Measurements from ENCODE around the gene CSTF3. TPM values are rescaled to one million over a fixed set of nuclear protein-coding genes. Genes with fewer than 3 reads are reported as not detected.

The CSTF3 gene
- total RNA-seq (2021): 47.5 to 68.3 TPM (median 50.4 TPM) in 3 replicates
- percentile 97 among the genes with signal in this experiment for Bru-seq, nascent RNA
- long read RNA-seq, experiment 1, transcript CSTF3-201 (21 exons, 2,797 nt): major isoform, 104 of 183 reads
- long read RNA-seq, experiment 1, transcript CSTF3-203 (3 exons, 1,132 nt): minor isoform, 23 of 183 reads
- long read RNA-seq, experiment 1, transcript CSTF3-202 (2 exons, 715 nt): minor isoform, 6 of 183 reads
- long read RNA-seq, experiment 1, partial matches to known transcripts: 15 of 183 reads
- long read RNA-seq, experiment 1, other reads (novel, unspliced or antisense): 32 of 183 reads
- long read RNA-seq, experiment 2, transcript CSTF3-202 (2 exons, 715 nt): minor isoform, 6 of 75 reads
- long read RNA-seq, experiment 2, transcript CSTF3-201 (21 exons, 2,797 nt): minor isoform, 14 of 75 reads
- long read RNA-seq, experiment 2, transcript CSTF3-203 (3 exons, 1,132 nt): major isoform, 26 of 75 reads
- long read RNA-seq, experiment 2, partial matches to known transcripts: 16 of 75 reads
- long read RNA-seq, experiment 2, other reads (novel, unspliced or antisense): 12 of 75 reads
- long read RNA-seq, experiment 3, transcript CSTF3-201 (21 exons, 2,797 nt): major isoform, 24 of 52 reads
- long read RNA-seq, experiment 3, transcript CSTF3-203 (3 exons, 1,132 nt): minor isoform, 6 of 52 reads
- long read RNA-seq, experiment 3, partial matches to known transcripts: 2 of 52 reads
- long read RNA-seq, experiment 3, other reads (novel, unspliced or antisense): 19 of 52 reads

DNA sequence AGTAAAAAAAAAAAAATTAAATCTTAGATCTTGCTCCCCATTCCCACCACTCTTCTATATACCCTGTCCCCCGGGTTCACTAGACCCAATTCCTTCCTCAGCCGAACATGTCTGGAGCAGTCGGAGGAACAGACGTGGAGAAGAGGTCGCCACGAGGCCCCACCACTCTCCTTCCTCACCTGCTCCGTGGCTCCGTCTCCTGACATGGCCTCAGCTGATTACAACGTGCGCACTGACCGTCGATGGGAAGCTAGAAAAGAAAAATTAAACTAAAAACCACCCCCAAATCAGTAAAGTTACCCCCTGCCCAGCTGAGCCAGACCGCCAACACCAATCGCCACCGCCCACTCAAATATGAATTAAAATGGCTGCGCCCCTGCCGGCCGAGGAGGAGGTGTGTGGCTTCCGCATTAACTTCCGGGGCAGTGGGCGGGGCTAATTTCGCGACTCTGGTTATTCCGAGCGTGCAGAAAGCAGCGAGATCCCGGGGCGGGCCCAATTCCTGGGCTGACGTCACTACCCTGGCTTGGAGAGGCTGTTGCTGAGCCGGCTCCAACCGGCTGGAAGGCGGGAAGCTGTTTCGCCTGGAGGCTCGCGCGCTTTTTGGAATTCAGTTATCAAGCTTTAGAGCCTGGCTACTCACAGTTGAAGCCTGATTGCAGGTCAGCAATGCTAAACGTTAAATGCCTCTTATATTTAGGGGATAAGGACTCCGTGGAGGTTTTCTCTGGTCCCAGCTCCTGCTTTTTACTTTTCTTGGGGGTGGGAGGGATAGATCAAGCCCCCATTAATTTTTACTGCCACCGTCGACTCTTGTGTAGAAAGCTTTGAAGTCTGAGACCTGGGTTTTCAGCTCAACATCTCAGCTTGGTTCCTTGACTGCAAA lies at the start of gene CSTF3:
TSS of gene CSTF3 (minus strand) at position 361 of the 886 bp plus-strand sequence. CDS start at position 206, 155 bp downstream.
- no peaks in the 10 kb centered on the region for H3K27me3 Mint-ChIP-seq (ENCODE audit: low read depth)
- peaks cover 37% of the 10 kb centered on the region for H3K4me1 Mint-ChIP-seq
- peak; percentile 97 for ATAC-seq
- peaks cover 25% of the 10 kb centered on the region for H3K36me3 Mint-ChIP-seq
- DNase-seq (ENCODE audit: low spot score): peak; percentile 100
- POLR2A ChIA-PET: interaction anchor here (0.5 to 1.5 kb wide), 8 partner anchors 32 to 469 kb away, joined by 3 to 6 read pairs (median 3); partner anchors contain the start of genes DEPDC7 and TCP11L1
- H3K4me3 Mint-ChIP-seq: peak within 1 kb of the TSS; percentile 100
- CTCF ChIA-PET: interaction anchor here (0.6 to 2.2 kb wide), 6 partner anchors 27 to 1291 kb away, joined by 3 to 7 read pairs (median 3); no protein-coding TSS in a partner anchor
- peak within 1 kb of the TSS; percentile 98 for H3K27ac Mint-ChIP-seq
- no peaks in the 10 kb centered on the region for H3K9me3 Mint-ChIP-seq
- TF ChIP-seq ZNF532 (CRISPR knock-in tag; IDR thresholded peaks at IDR 0.05; ENCODE audit: borderline replicate concordance) (0 out of 2 replicates have a peak, but pooled peaks have one; percentile 15), ETV6 (CRISPR knock-in tag; IDR thresholded peaks at IDR 0.05) (peak; percentile 58; the same call in 1 of the 2 replicates), ELF4 (CRISPR knock-in tag; IDR thresholded peaks at IDR 0.05; ENCODE audit: low read depth) (no peak), CREM (CRISPR knock-in tag; IDR thresholded peaks at IDR 0.05) (peak; percentile 91), MYBL2 (CRISPR knock-in tag; IDR thresholded peaks at IDR 0.05) (peak; percentile 62; the same call in 1 of the 2 replicates), FOXP1 (CRISPR knock-in tag; IDR thresholded peaks at IDR 0.05; ENCODE audit: borderline replicate concordance) (peak; percentile 87), NR1H2 (CRISPR knock-in tag; IDR thresholded peaks at IDR 0.05) (no peak), TEAD1 (CRISPR knock-in tag; IDR thresholded peaks at IDR 0.05) (0 out of 2 replicates have a peak, but pooled peaks have one; percentile 24), ATF3 (CRISPR knock-in tag; conservative IDR thresholded peaks at IDR 0.05) (no peak), NR2C2 (CRISPR knock-in tag; IDR thresholded peaks at IDR 0.05) (peak; percentile 86), HMGXB4 (CRISPR knock-in tag; IDR thresholded peaks at IDR 0.05) (peak; percentile 63; the same call in 1 of the 2 replicates), GABPB1 (CRISPR knock-in tag; IDR thresholded peaks at IDR 0.05) (peak; percentile 55), ATF6 (CRISPR knock-in tag; IDR thresholded peaks at IDR 0.05) (no peak), ZBTB43 (CRISPR knock-in tag; IDR thresholded peaks at IDR 0.05) (peak; percentile 40; the same call in 1 of the 2 replicates)
- TF ChIP-seq, protein P1, sequence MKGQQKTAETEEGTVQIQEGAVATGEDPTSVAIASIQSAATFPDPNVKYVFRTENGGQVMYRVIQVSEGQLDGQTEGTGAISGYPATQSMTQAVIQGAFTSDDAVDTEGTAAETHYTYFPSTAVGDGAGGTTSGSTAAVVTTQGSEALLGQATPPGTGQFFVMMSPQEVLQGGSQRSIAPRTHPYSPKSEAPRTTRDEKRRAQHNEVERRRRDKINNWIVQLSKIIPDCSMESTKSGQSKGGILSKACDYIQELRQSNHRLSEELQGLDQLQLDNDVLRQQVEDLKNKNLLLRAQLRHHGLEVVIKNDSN (CRISPR knock-in tag; IDR thresholded peaks at IDR 0.05): peak; percentile 49; the same call in 1 of the 2 replicates
- TF ChIP-seq, protein P2, sequence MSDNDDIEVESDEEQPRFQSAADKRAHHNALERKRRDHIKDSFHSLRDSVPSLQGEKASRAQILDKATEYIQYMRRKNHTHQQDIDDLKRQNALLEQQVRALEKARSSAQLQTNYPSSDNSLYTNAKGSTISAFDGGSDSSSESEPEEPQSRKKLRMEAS (CRISPR knock-in tag; IDR thresholded peaks at IDR 0.05): peak; percentile 99
- TF ChIP-seq, protein P3, sequence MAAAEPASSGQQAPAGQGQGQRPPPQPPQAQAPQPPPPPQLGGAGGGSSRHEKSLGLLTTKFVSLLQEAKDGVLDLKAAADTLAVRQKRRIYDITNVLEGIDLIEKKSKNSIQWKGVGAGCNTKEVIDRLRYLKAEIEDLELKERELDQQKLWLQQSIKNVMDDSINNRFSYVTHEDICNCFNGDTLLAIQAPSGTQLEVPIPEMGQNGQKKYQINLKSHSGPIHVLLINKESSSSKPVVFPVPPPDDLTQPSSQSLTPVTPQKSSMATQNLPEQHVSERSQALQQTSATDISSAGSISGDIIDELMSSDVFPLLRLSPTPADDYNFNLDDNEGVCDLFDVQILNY (CRISPR knock-in tag; IDR thresholded peaks at IDR 0.05): peak; percentile 99
- TF ChIP-seq, protein P4, sequence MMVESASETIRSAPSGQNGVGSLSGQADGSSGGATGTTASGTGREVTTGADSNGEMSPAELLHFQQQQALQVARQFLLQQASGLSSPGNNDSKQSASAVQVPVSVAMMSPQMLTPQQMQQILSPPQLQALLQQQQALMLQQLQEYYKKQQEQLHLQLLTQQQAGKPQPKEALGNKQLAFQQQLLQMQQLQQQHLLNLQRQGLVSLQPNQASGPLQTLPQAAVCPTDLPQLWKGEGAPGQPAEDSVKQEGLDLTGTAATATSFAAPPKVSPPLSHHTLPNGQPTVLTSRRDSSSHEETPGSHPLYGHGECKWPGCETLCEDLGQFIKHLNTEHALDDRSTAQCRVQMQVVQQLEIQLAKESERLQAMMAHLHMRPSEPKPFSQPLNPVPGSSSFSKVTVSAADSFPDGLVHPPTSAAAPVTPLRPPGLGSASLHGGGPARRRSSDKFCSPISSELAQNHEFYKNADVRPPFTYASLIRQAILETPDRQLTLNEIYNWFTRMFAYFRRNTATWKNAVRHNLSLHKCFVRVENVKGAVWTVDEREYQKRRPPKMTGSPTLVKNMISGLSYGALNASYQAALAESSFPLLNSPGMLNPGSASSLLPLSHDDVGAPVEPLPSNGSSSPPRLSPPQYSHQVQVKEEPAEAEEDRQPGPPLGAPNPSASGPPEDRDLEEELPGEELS (CRISPR knock-in tag; IDR thresholded peaks at IDR 0.05): 0 out of 2 replicates have a peak, but pooled peaks have one; percentile 21

Data from WTC11 (cell line).